ENCODE results near the gene MACF1. TPM values are rescaled to one million over a fixed set of nuclear protein-coding genes. Genes with fewer than 3 reads are reported as not detected.

MACF1 gene
- total RNA-seq, 5 donors from 2014 or later (not counting 1 experiment from before 2014, with no cell fraction given), result 232 to 596 (median 258) TPM

GRCh38 chr1:39292401-39292800 lies 87.9 kb downstream of the MACF1 start:
- H3K4me3 Mint-ChIP-seq, result no peak overlapping the region
- no peaks in the 10 kb centered on the region for H3K27me3 Mint-ChIP-seq
- no peaks in the 10 kb centered on the region for H3K4me1 Mint-ChIP-seq
- Histone ChIP-seq H3K27ac (ENCODE audit: low read length) (no peak overlapping the region), H3K9me3 (no peaks in the 10 kb centered on the region), H3K4me1 (ENCODE audit: control insufficient read depth in 1 of 2, extremely low read depth in 1 of 2, insufficient read depth in 2 of 2, low read length in 2 of 2) (no peaks in the 10 kb centered on the region), H3K27me3 (replicated peaks in 1 of 2; ENCODE audit: control insufficient read depth in 2 of 2, extremely low read depth in 1 of 2, insufficient read depth in 2 of 2, low read length in 1 of 2) (no peaks in the 10 kb centered on the region), H3K4me3 (ENCODE audit: control insufficient read depth in 1 of 2, extremely low read depth in 1 of 2, low read length in 1 of 2) (no peak overlapping the region), H3K36me3 (ENCODE audit: control insufficient read depth in 2 of 2, extremely low read depth in 1 of 2, insufficient read depth in 1 of 2, low read length in 1 of 2) (peaks cover 6 to 74% of the 10 kb centered on the region in 2 donors)
- no CpG with 5 or more reads among the region's 1 CpG for WGBS (ENCODE audit: insufficient coverage)
- no peak for DNase-seq
- H3K36me3 Mint-ChIP-seq, result peaks cover 72% of the 10 kb centered on the region
- no peak overlapping the region for H3K27ac Mint-ChIP-seq
- no peaks in the 10 kb centered on the region for H3K9me3 Mint-ChIP-seq
- ATAC-seq (replicated peaks in 1 of 4), result no peak
- POLR2A ChIA-PET, result interaction anchor here in 1 of 2 donors (0.6 kb wide), 1 partner anchor 84 kb away, joined by 6 read pairs; no protein-coding TSS in a partner anchor
- CTCF ChIA-PET, result no interaction called here

GRCh38 chr1:39293375-39294070 lies 89.0 kb downstream of the MACF1 start:
- Mint-ChIP-seq H3K27me3 (no peaks in the 10 kb centered on the region), H3K4me3 (no peak overlapping the region), H3K27ac (peak overlapping the region; percentile 15 to 48), H3K9me3 (no peaks in the 10 kb centered on the region), H3K36me3 (peaks cover 75% of the 10 kb centered on the region), H3K4me1 (no peaks in the 10 kb centered on the region)
- Histone ChIP-seq H3K27me3 (replicated peaks in 1 of 2; ENCODE audit: control insufficient read depth in 2 of 2, extremely low read depth in 1 of 2, insufficient read depth in 2 of 2, low read length in 1 of 2) (no peaks in the 10 kb centered on the region), H3K36me3 (ENCODE audit: control insufficient read depth in 2 of 2, extremely low read depth in 1 of 2, insufficient read depth in 1 of 2, low read length in 1 of 2) (peaks cover 6 to 73% of the 10 kb centered on the region in 2 donors), H3K4me1 (ENCODE audit: control insufficient read depth in 1 of 2, extremely low read depth in 1 of 2, insufficient read depth in 2 of 2, low read length in 2 of 2) (no peaks in the 10 kb centered on the region), H3K9me3 (no peaks in the 10 kb centered on the region), H3K27ac (ENCODE audit: low read length) (no peak overlapping the region), H3K4me3 (ENCODE audit: control insufficient read depth in 1 of 2, extremely low read depth in 1 of 2, low read length in 1 of 2) (no peak overlapping the region)
- ATAC-seq (replicated peaks in 1 of 4), result no peak
- POLR2A ChIA-PET, result interaction anchor here in 1 of 2 donors (0.6 kb wide), 1 partner anchor 31 kb away, joined by 3 read pairs; no protein-coding TSS in a partner anchor
- DNase-seq, result no peak
- no CpG with 5 or more reads among the region's 3 CpGs for WGBS (ENCODE audit: insufficient coverage)
- CTCF ChIA-PET, result no interaction called here

DNA sequence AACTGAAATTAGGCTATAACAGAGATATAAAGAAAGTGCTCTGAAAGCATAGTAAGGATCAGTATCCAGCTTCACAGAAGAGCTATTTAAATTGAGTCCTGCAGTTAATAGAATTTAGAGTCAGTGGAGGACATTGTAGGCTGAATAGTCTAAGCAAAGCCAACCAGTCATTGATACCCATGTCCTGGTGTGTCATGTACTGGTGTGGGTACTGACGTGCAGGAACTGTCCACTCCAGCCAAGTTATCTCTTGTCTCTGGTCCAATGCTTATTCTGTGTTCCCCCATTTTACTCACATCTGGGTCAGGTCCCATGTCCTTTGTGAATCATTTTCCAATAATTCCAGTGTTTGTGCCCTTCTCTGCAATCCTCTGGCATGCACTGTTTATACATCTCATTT lies 90.0 kb downstream of the MACF1 start:
- DNase-seq, result no peak
- Mint-ChIP-seq H3K27ac (no peak overlapping the region), H3K27me3 (no peaks in the 10 kb centered on the region), H3K9me3 (no peaks in the 10 kb centered on the region), H3K4me3 (no peak overlapping the region), H3K4me1 (no peaks in the 10 kb centered on the region), H3K36me3 (peaks cover 74% of the 10 kb centered on the region)
- no peak for ATAC-seq (replicated peaks in 1 of 4)
- no peaks in the 10 kb centered on the region for H3K9me3 ChIP-seq
- CTCF ChIA-PET, result interaction anchor here in 1 of 2 donors (0.5 kb wide), 1 partner anchor 103 kb away, joined by 4 read pairs; no protein-coding TSS in a partner anchor
- POLR2A ChIA-PET, result no interaction called here
- peaks cover 6 to 74% of the 10 kb centered on the region in 2 donors for H3K36me3 ChIP-seq (ENCODE audit: control insufficient read depth in 2 of 2, extremely low read depth in 1 of 2, insufficient read depth in 1 of 2, low read length in 1 of 2)
- no peaks in the 10 kb centered on the region for H3K4me1 ChIP-seq (ENCODE audit: control insufficient read depth in 1 of 2, extremely low read depth in 1 of 2, insufficient read depth in 2 of 2, low read length in 2 of 2)
- 60% methylated on average over 1 of the region's 1 CpG for WGBS (ENCODE audit: insufficient coverage)
- H3K27me3 ChIP-seq (replicated peaks in 1 of 2; ENCODE audit: control insufficient read depth in 2 of 2, extremely low read depth in 1 of 2, insufficient read depth in 2 of 2, low read length in 1 of 2), result no peaks in the 10 kb centered on the region
- no peak overlapping the region for H3K27ac ChIP-seq (ENCODE audit: low read length)
- no peak overlapping the region for H3K4me3 ChIP-seq (ENCODE audit: control insufficient read depth in 1 of 2, extremely low read depth in 1 of 2, low read length in 1 of 2)

GRCh38 chr1:39295901-39296300 lies 91.4 kb downstream of the MACF1 start:
- peaks cover 6 to 86% of the 10 kb centered on the region in 2 donors for H3K36me3 ChIP-seq (ENCODE audit: control insufficient read depth in 2 of 2, extremely low read depth in 1 of 2, insufficient read depth in 1 of 2, low read length in 1 of 2)
- ChIA-PET CTCF (no interaction called here), POLR2A (no interaction called here)
- H3K9me3 ChIP-seq, result no peaks in the 10 kb centered on the region
- DNase-seq, result no peak
- H3K27me3 Mint-ChIP-seq, result no peaks in the 10 kb centered on the region
- no peak overlapping the region for H3K27ac ChIP-seq (ENCODE audit: low read length)
- H3K4me3 ChIP-seq (ENCODE audit: control insufficient read depth in 1 of 2, extremely low read depth in 1 of 2, low read length in 1 of 2), result no peak overlapping the region
- peak overlapping the region in 1 of 2 donors; percentile 55 for H3K27ac Mint-ChIP-seq
- no peaks in the 10 kb centered on the region for H3K4me1 ChIP-seq (ENCODE audit: control insufficient read depth in 1 of 2, extremely low read depth in 1 of 2, insufficient read depth in 2 of 2, low read length in 2 of 2)
- H3K27me3 ChIP-seq (replicated peaks in 1 of 2; ENCODE audit: control insufficient read depth in 2 of 2, extremely low read depth in 1 of 2, insufficient read depth in 2 of 2, low read length in 1 of 2), result no peaks in the 10 kb centered on the region
- WGBS (ENCODE audit: insufficient coverage), result no CpG with 5 or more reads among the region's 2 CpGs
- ATAC-seq (replicated peaks in 1 of 4), result no peak
- H3K4me3 Mint-ChIP-seq, result no peak overlapping the region
- no peaks in the 10 kb centered on the region for H3K4me1 Mint-ChIP-seq
- no peaks in the 10 kb centered on the region for H3K9me3 Mint-ChIP-seq
- peaks cover 79% of the 10 kb centered on the region for H3K36me3 Mint-ChIP-seq

DNA sequence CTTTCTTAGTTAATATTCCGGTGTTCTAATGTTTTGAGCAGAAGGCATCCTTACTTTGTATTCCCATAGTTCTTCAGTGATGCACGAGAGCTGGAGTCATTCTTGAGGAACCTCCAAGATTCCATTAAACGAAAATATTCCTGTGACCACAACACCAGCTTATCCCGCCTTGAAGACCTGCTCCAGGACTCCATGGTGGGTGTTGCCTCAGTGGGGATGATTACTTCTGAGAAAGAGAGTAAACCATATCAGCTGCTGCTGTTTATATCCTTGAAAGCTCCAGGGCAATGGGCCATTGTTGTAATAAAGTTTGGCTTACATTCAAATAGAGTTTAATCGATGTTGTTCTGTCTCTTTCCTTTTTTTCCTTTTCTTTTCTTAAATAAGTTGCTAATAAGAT lies 93.1 kb downstream of the MACF1 start:
- H3K4me1 ChIP-seq (ENCODE audit: control insufficient read depth in 1 of 2, extremely low read depth in 1 of 2, insufficient read depth in 2 of 2, low read length in 2 of 2), result no peaks in the 10 kb centered on the region
- ChIA-PET POLR2A (no interaction called here), CTCF (no interaction called here)
- WGBS (ENCODE audit: insufficient coverage), result no CpG with 5 or more reads among the region's 5 CpGs
- Mint-ChIP-seq H3K9me3 (no peaks in the 10 kb centered on the region), H3K4me3 (no peak overlapping the region), H3K27ac (peak overlapping the region; percentile 52 to 55), H3K27me3 (no peaks in the 10 kb centered on the region), H3K36me3 (peaks cover 72% of the 10 kb centered on the region), H3K4me1 (no peaks in the 10 kb centered on the region)
- no peak overlapping the region for H3K27ac ChIP-seq (ENCODE audit: low read length)
- no peaks in the 10 kb centered on the region for H3K27me3 ChIP-seq (replicated peaks in 1 of 2; ENCODE audit: control insufficient read depth in 2 of 2, extremely low read depth in 1 of 2, insufficient read depth in 2 of 2, low read length in 1 of 2)
- H3K4me3 ChIP-seq (ENCODE audit: control insufficient read depth in 1 of 2, extremely low read depth in 1 of 2, low read length in 1 of 2), result no peak overlapping the region
- DNase-seq (no peak), ATAC-seq (replicated peaks in 1 of 4) (no peak)
- peaks cover 3 to 81% of the 10 kb centered on the region in 2 donors for H3K36me3 ChIP-seq (ENCODE audit: control insufficient read depth in 2 of 2, extremely low read depth in 1 of 2, insufficient read depth in 1 of 2, low read length in 1 of 2)
- H3K9me3 ChIP-seq, result no peaks in the 10 kb centered on the region

- no peak overlapping the region for H3K4me3 ChIP-seq (ENCODE audit: control insufficient read depth in 1 of 2, extremely low read depth in 1 of 2, low read length in 1 of 2)
- WGBS (ENCODE audit: insufficient coverage), result no CpG with 5 or more reads among the region's 5 CpGs
- H3K4me1 ChIP-seq (ENCODE audit: control insufficient read depth in 1 of 2, extremely low read depth in 1 of 2, insufficient read depth in 2 of 2, low read length in 2 of 2), result no peaks in the 10 kb centered on the region
- no peaks in the 10 kb centered on the region for H3K9me3 ChIP-seq
- ATAC-seq (replicated peaks in 1 of 4) (no peak), DNase-seq (no peak)
- H3K27me3 ChIP-seq (replicated peaks in 1 of 2; ENCODE audit: control insufficient read depth in 2 of 2, extremely low read depth in 1 of 2, insufficient read depth in 2 of 2, low read length in 1 of 2), result no peaks in the 10 kb centered on the region
- Mint-ChIP-seq H3K27ac (no peak overlapping the region), H3K27me3 (no peaks in the 10 kb centered on the region), H3K4me1 (no peaks in the 10 kb centered on the region), H3K9me3 (no peaks in the 10 kb centered on the region), H3K36me3 (peaks cover 57% of the 10 kb centered on the region), H3K4me3 (no peak overlapping the region)
- ChIA-PET POLR2A (no interaction called here), CTCF (no interaction called here)
- no peak overlapping the region for H3K27ac ChIP-seq (ENCODE audit: low read length)
- peaks cover 11 to 77% of the 10 kb centered on the region in 2 donors for H3K36me3 ChIP-seq (ENCODE audit: control insufficient read depth in 2 of 2, extremely low read depth in 1 of 2, insufficient read depth in 1 of 2, low read length in 1 of 2)
Measured at GRCh38 chr1:39301606-39302005, 97.1 kb downstream of the MACF1 start.
